Activated B cell treated with CpG ODN at 0.5 μM for 24 hours (primary cell): ENCODE results near the gene LRRD1. TPM values are rescaled to one million over a fixed set of nuclear protein-coding genes. Genes with fewer than 3 reads are reported as not detected.

Experiments used
- ATAC-seq: fragments of 200-7000 bp; cut with Tn5 transposase; one replicate; pipeline ENCODE4 v1.10.0; 2021; ENCODE audit warnings: low read depth, mild to moderate bottlenecking, moderate library complexity
- CTCF ChIA-PET: fragments of 350-600 bp; sonication (Branson Sonifier 250); formaldehyde crosslinking; loops from one replicate; lab custom pipeline; 2021; ENCODE audit warnings: antibody characterized with exemption; lab: Charles Lee
- POLR2A ChIA-PET: fragments of 350-600 bp; sonication (Branson Sonifier 250); formaldehyde crosslinking; loops from one replicate; lab custom pipeline; 2021; ENCODE audit warnings: antibody characterized with exemption; lab: Charles Lee
- DNase-seq: peaks from one replicate; pipeline ENCODE4 v3.0.0; 2022
- H3K27ac Mint-ChIP-seq: one replicate; pipeline ENCODE4 v1.8.0; 2020; ENCODE audit warnings: mixed read lengths
- H3K27me3 Mint-ChIP-seq: one replicate; pipeline ENCODE4 v1.8.0; 2021; ENCODE audit warnings: mixed read lengths
- H3K36me3 Mint-ChIP-seq: one replicate; pipeline ENCODE4 v1.8.0; 2021; ENCODE audit warnings: low read depth, mixed read lengths
- H3K4me1 Mint-ChIP-seq: one replicate; pipeline ENCODE4 v1.8.0; 2021; ENCODE audit warnings: mixed read lengths
- H3K4me3 Mint-ChIP-seq: one replicate; pipeline ENCODE4 v1.8.0; 2020; ENCODE audit warnings: mild to moderate bottlenecking, mixed read lengths
- H3K9me3 Mint-ChIP-seq: one replicate; pipeline ENCODE4 v1.8.0; 2020; ENCODE audit warnings: mixed read lengths
- intact Hi-C: fragments of 100-400 bp; cut with micrococcal nuclease; formaldehyde crosslinking; loops from one replicate; pipeline ENCODE4 v1.15.1; 2024
- total RNA-seq: library from RNA; stranded (reverse); gene quantifications from 2 replicates; pipeline ENCODE4 v1.2.3, GENCODE V29; 2022
- TF ChIP-seq, protein P1 (sequence below): fragments of 200-600 bp; IDR thresholded peaks from one replicate; pipeline ENCODE4 v1.8.0; 2022; ENCODE audit warnings: antibody characterized with exemption, mild to moderate bottlenecking

Gene LRRD1
- total RNA-seq, 1 donor from 2014 or later, result not detected

GRCh38 chr7:92095380-92095779, 83.6 kb downstream of the LRRD1 start:
- TF ChIP-seq, protein P1, sequence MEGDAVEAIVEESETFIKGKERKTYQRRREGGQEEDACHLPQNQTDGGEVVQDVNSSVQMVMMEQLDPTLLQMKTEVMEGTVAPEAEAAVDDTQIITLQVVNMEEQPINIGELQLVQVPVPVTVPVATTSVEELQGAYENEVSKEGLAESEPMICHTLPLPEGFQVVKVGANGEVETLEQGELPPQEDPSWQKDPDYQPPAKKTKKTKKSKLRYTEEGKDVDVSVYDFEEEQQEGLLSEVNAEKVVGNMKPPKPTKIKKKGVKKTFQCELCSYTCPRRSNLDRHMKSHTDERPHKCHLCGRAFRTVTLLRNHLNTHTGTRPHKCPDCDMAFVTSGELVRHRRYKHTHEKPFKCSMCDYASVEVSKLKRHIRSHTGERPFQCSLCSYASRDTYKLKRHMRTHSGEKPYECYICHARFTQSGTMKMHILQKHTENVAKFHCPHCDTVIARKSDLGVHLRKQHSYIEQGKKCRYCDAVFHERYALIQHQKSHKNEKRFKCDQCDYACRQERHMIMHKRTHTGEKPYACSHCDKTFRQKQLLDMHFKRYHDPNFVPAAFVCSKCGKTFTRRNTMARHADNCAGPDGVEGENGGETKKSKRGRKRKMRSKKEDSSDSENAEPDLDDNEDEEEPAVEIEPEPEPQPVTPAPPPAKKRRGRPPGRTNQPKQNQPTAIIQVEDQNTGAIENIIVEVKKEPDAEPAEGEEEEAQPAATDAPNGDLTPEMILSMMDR, result no peak
- Mint-ChIP-seq H3K9me3 (no peaks in the 10 kb centered on the region), H3K27me3 (no peaks in the 10 kb centered on the region), H3K27ac (no peak overlapping the region), H3K4me3 (no peak overlapping the region), H3K4me1 (no peaks in the 10 kb centered on the region), H3K36me3 (peaks cover 74% of the 10 kb centered on the region)
- ChIA-PET CTCF (no interaction called here), POLR2A (no interaction called here)
- intact Hi-C loops, result no loop called here
- ATAC-seq (no peak), DNase-seq (no peak)

Other genes with a start within 250 kb of the LRRD1 start
- 54.4 and 58.4 TPM in 2 replicates for gene AKAP9, start 238.3 kb downstream of the LRRD1 start, total RNA-seq
- 90.9 and 92.8 TPM in 2 replicates for gene CYP51A1, start 44.7 kb downstream of the LRRD1 start, total RNA-seq
- 53.4 and 61.1 TPM in 2 replicates for gene KRIT1, start 66.8 kb upstream of the LRRD1 start, total RNA-seq
- 42.5 and 50.6 TPM in 2 replicates for gene ANKIB1, start 66.8 kb upstream of the LRRD1 start, total RNA-seq